ENCODE results near the gene ALG6.

The ALG6 gene

GRCh38 chr1:63328122-63328521 is 39.3 kb upstream of the ALG6 start:
- Histone ChIP-seq H3K27me3 (peaks cover 90% of the 10 kb centered on the region), H3K4me3 (ENCODE audit: low read depth, low read length) (no peak overlapping the region), H3K4me1 (no peaks in the 10 kb centered on the region), H3K9me3 (no peaks in the 10 kb centered on the region), H3K36me3 (no peaks in the 10 kb centered on the region)
- no peak for TF ChIP-seq CTCF (IDR thresholded peaks at IDR 0.05; ENCODE audit: low read depth, low read length)
- DNase-seq: no peak

GRCh38 chr1:63328781-63329180 is 38.6 kb upstream of the ALG6 start:
- no peaks in the 10 kb centered on the region for H3K9me3 ChIP-seq
- no peak for DNase-seq
- no peak for TF ChIP-seq CTCF (IDR thresholded peaks at IDR 0.05; ENCODE audit: low read depth, low read length)
- H3K27me3 ChIP-seq: peaks cover 84% of the 10 kb centered on the region
- no peaks in the 10 kb centered on the region for H3K36me3 ChIP-seq
- no peaks in the 10 kb centered on the region for H3K4me1 ChIP-seq
- no peak overlapping the region for H3K4me3 ChIP-seq (ENCODE audit: low read depth, low read length)

- Histone ChIP-seq H3K4me1 (no peaks in the 10 kb centered on the region), H3K9me3 (no peaks in the 10 kb centered on the region), H3K4me3 (ENCODE audit: low read depth, low read length) (no peak overlapping the region), H3K27me3 (peaks cover 74% of the 10 kb centered on the region), H3K36me3 (no peaks in the 10 kb centered on the region)
- no peak for DNase-seq
- TF ChIP-seq CTCF (IDR thresholded peaks at IDR 0.05; ENCODE audit: low read depth, low read length): no peak
These were observed 37.7 kb upstream of the ALG6 start for GRCh38 chr1:63329621-63330330.

GRCh38 chr1:63330331-63330916 is 37.0 kb upstream of the ALG6 start:
- no peaks in the 10 kb centered on the region for H3K36me3 ChIP-seq
- H3K27me3 ChIP-seq: peaks cover 68% of the 10 kb centered on the region
- no peaks in the 10 kb centered on the region for H3K9me3 ChIP-seq
- no peak for DNase-seq
- no peak overlapping the region for H3K4me3 ChIP-seq (ENCODE audit: low read depth, low read length)
- H3K4me1 ChIP-seq: no peaks in the 10 kb centered on the region
- no peak for TF ChIP-seq CTCF (IDR thresholded peaks at IDR 0.05; ENCODE audit: low read depth, low read length)

- Histone ChIP-seq H3K4me1 (no peaks in the 10 kb centered on the region), H3K4me3 (ENCODE audit: low read depth, low read length) (no peak overlapping the region), H3K36me3 (no peaks in the 10 kb centered on the region), H3K27me3 (peaks cover 11% of the 10 kb centered on the region), H3K9me3 (no peaks in the 10 kb centered on the region)
- DNase-seq: no peak
- no peak for TF ChIP-seq CTCF (IDR thresholded peaks at IDR 0.05; ENCODE audit: low read depth, low read length)
These were observed 25.0 kb upstream of the ALG6 start for GRCh38 chr1:63342402-63342801.

- H3K9me3 ChIP-seq: no peaks in the 10 kb centered on the region
- peaks cover 11% of the 10 kb centered on the region for H3K27me3 ChIP-seq
- H3K4me1 ChIP-seq: no peaks in the 10 kb centered on the region
- H3K4me3 ChIP-seq (ENCODE audit: low read depth, low read length): no peak overlapping the region
- no peak for TF ChIP-seq CTCF (IDR thresholded peaks at IDR 0.05; ENCODE audit: low read depth, low read length)
- no peak for DNase-seq
- no peaks in the 10 kb centered on the region for H3K36me3 ChIP-seq
These were observed 23.5 kb upstream of the ALG6 start for GRCh38 chr1:63343922-63344321.

Measured in BE2C (cell line).